ENCODE data around the gene RUSF1. TPM values are rescaled to one million over a fixed set of nuclear protein-coding genes. Genes with fewer than 3 reads are reported as not detected.
"Not testable (repeated sequence)": the region's sequence is repeated elsewhere in the genome, so short reads cannot be mapped to it uniquely, and the experiment has no call there.

The RUSF1 gene
- total RNA-seq, 1 donor from 2014 or later = 62.3 TPM

DNA sequence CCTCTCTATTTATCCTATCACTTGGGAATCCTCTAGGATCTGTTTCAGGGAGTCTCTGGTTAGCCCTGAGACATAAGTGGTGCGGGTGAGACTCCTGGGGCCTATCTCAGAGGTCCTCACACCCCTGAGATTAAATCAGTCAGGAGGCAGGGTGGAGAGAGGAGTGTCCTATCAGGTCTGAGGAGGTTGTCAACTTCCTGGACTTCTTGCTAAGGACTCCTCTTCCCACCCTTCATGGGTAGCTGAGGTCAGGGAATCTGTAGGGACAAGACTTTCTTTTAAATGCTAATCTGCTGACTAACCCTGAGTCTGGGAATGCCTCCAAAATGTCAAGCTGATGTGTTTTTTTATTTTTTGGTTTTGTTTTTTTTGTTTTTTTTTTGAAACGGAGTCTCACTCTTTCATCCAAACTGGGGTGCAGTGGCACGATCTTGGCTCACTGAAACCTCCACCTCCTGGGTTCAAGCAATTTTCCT lies 55.5 kb downstream of the RUSF1 start:
- peak; percentile 80 for DNase-seq (ENCODE audit: low read depth)

- peak; percentile 53 for DNase-seq (ENCODE audit: low read depth)
Observed at GRCh38 chr16:31451681-31452351, 56.4 kb downstream of the RUSF1 start.

DNA sequence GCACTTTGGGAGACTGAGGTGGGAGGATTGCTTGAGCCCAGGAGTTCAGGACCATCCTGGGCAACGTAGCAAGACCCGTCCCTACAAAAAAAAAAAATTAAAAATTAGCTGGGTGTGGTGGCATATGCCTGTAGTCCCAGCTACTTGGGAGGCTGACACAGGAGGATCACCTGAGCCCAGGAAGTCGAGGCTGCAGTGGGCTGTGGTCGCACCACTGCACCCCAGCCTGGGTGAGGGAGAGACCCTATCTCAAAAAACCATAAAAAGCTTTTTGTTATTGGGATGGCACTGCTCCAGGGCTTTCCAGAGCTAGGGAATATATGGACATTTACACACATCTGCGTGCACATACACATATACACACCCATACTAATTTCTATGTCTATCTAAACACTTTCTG lies 57.0 kb downstream of the RUSF1 start:
- no peak for DNase-seq (ENCODE audit: low read depth)

DNA sequence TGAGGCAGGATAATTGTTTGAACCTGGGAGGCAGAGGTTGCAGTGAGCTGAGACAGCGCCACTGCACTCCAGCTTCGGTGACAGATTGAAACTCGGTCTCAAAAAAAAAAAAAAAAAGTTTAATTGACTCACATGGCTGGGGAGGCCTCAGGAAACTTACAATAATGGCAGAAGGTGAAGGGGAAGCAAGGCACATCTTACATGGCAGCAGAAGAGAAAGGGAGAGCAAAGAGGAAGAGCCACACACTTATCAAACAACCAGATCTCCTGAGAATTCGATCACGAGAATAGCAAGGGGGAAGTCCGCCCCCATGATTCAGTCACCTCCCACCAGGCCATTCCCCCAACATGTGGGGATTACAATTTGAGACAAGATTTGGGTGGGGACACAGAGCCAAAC lies 62.3 kb downstream of the RUSF1 start:
- not testable (repeated sequence) for DNase-seq (ENCODE audit: low read depth)

- DNase-seq (ENCODE audit: low read depth) = no peak
Observed at GRCh38 chr16:31441956-31442355, 66.2 kb downstream of the RUSF1 start.

GRCh38 chr16:31440516-31441184 lies 67.5 kb downstream of the RUSF1 start:
- DNase-seq (ENCODE audit: low read depth) = no peak

DNA sequence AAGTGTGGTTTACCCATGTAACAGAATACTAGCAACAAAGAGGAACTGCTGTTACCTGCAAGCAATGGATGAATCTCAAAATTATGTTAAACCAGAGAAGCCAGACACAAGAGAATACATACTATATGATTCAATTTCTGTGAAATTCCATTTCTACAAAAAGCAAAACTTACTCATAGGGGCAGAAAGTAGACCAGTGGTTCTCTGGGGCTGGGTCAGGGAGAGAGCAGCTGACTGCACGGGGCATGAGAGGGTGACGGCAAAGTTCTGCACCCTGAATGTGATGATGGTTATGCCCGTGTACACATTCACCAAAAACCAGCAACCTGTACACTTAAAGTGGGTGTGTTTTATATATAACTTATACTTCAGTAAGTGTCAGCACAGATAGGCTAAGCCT lies 68.7 kb downstream of the RUSF1 start:
- DNase-seq (ENCODE audit: low read depth) = no peak

Other genes starting within 250 kb of the RUSF1 start
- 0.30 and 0.35 TPM in 2 replicates for gene ITGAM, start 248.4 kb downstream of the RUSF1 start, total RNA-seq
- 0.05 and 0.17 TPM in 2 replicates for gene ITGAX, start 153.2 kb downstream of the RUSF1 start, total RNA-seq
- not detected in 2 replicates for gene ITGAD, start 115.1 kb downstream of the RUSF1 start, total RNA-seq
- gene COX6A2, start 80.0 kb downstream of the RUSF1 start, total RNA-seq = not detected in 2 replicates
- gene ZNF843, start 65.6 kb downstream of the RUSF1 start, total RNA-seq = 0.99 TPM in 1 of 2 replicates, not detected in the other
- 5.4 and 8.7 TPM in 2 replicates for gene ARMC5, start 48.9 kb downstream of the RUSF1 start, total RNA-seq
- gene TGFB1I1, start 36.2 kb downstream of the RUSF1 start, total RNA-seq = 26.5 and 31.4 TPM in 2 replicates
- gene SLC5A2, start 25.3 kb downstream of the RUSF1 start, total RNA-seq = 0.52 and 0.60 TPM in 2 replicates
- gene AHSP, start 19.5 kb upstream of the RUSF1 start, total RNA-seq = not detected in 2 replicates

All from renal cortical epithelial cell (primary cell).